GM12872 (cell line): ENCODE data around the gene CAPZA1.

ENCODE experiments used
- TF ChIP-seq, protein P1 (sequence below): IDR thresholded peaks from 3 replicates; pipeline ENCODE4 v1.5.1; 2011; ENCODE audit warnings: low read depth, mild to moderate bottlenecking, low read length, moderate library complexity; ENCODE audit not compliant: insufficient read depth

Gene CAPZA1

DNA sequence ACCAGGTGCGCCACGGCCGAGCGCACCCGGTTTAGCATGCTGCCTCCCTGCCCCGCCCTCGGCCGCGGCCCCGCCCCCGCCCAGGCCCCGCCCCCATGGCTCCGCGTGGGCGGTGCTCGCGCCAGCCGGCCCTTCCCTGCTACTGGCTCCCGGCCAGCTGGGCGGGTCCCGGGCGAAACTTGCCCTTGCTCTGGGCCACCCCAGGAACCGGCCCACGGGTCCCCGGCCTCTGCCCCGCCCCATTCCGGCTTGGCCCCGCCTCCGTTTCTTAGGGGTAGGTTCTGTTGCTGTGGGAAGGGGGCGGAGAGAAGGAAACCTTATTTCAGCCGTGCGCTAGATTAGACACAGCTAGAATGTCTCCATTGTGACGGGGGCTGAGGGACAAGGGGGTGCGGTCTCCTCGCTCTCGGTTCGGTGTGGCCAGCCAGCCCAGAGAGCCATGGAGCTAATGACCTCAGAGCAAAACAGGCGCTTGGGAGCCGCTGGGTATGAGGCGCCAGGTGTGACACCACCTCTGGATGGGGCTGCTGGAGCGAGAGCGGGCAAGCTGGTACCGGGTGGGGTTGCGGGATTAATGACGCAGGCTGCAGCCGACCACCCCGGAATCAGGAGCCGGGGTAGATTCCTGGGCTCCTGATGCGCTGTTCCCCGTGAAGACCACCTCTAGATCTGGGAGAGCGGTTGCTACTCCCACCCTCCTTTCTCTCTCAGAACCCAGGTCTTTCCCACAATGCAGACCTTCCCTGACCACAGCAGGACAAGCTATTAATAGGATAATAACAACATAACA, 95.8 kb downstream of the CAPZA1 start, which contains the start of gene PPM1J:
TSS of gene PPM1J (minus strand) at position 69 of the 790 bp plus-strand sequence. CDS start at position 38, 31 bp downstream.
- TF ChIP-seq, protein P1, sequence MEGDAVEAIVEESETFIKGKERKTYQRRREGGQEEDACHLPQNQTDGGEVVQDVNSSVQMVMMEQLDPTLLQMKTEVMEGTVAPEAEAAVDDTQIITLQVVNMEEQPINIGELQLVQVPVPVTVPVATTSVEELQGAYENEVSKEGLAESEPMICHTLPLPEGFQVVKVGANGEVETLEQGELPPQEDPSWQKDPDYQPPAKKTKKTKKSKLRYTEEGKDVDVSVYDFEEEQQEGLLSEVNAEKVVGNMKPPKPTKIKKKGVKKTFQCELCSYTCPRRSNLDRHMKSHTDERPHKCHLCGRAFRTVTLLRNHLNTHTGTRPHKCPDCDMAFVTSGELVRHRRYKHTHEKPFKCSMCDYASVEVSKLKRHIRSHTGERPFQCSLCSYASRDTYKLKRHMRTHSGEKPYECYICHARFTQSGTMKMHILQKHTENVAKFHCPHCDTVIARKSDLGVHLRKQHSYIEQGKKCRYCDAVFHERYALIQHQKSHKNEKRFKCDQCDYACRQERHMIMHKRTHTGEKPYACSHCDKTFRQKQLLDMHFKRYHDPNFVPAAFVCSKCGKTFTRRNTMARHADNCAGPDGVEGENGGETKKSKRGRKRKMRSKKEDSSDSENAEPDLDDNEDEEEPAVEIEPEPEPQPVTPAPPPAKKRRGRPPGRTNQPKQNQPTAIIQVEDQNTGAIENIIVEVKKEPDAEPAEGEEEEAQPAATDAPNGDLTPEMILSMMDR: no peak

DNA sequence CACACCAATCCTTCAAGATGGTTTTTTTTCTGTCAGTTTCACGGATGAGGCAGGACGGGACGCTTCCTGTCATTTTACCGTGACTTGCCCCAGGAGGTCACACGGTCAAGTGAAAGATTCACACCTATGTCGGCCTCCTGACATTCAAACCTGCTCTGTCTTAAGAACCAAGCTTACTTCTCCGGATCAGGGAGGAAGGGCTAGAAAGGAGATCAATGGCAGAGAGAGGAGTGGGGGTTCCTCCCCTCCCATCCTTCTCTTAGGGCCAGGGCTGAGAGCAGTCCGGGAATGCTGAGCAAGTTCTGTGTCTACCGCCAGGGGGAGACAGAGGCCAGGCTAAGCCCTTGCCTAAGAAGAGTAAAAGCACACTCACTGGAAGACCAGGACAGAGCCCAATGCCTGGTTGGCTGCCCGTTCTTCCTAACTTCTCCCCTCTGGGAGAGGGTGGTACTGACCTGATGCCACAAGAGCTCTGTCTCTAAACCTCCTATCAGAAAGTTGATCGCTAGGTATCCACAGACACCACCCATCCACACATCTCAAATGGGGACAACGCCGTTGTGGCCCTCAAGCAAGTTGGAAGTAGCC, 96.6 kb downstream of the CAPZA1 start:
- TF ChIP-seq, protein P1: peak; percentile 99

DNA sequence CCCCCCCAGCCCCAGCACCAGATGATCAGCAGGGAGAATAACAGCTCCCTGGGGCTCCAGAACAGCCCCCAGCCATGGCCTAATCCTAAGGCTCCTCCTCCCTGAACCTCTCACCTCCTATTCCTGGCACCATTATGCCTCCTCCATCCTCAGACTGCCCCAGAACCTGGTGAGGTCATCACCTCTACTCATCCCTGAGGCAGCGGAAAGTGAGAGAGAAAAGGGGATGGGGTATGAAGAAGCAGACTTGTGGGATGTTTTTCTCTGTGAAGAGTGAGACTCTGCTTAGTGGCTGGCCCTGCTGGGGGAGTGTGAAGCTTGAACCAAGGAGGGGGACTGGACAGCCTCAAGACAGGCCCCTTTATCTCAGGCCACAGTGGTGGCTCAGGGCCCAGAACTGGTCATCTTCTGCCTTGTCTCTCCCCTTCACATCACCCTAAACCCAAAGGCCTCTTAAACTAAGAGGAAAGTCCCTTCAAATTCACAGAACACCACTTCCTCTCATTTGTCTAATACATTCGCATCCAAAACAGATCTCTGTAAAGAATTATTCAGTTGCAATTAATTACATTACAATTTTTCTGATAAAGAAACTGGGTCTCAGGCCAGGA, 97.7 kb downstream of the CAPZA1 start:
- TF ChIP-seq, protein P1: no peak

DNA sequence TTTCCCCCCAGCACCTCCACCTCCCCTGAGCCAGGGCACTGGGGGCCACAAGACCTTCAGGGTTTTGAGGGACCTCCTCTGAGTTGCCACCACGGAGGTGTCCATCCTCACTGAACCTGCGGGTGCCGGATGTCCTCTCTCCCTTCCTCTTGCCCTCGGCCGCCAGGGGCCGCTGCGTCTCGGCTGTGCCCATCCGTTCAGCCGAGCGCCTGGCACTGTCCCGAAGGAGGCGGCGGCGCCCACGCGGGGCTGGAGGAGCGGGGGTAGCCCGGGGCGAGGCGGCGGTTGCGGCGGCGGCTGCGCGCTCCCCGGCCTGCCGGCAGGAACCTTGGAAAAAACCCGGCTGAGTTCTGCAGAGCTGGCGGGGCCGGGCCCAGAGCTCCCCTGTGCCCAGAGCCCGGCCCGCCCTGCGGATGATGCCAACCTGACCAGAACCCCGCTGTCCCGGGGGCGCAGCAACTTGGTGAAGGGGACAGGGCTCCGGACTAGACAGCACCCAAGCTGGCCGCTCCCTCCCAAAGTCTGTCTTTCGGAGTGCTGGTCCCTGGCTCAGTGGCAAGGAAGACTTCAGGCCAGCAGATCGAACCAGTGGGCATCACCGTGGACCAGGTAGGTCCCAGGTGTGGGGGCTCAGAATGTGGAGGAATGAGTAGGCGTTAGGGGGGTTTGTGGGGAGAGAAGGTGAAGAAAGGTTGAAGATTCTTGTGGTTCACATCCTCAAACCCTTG, 99.2 kb downstream of the CAPZA1 start:
- TF ChIP-seq, protein P1: peak; percentile 93

- TF ChIP-seq, protein P1: no peak
These were observed 100.1 kb downstream of the CAPZA1 start for GRCh38 chr1:112719706-112720105.

DNA sequence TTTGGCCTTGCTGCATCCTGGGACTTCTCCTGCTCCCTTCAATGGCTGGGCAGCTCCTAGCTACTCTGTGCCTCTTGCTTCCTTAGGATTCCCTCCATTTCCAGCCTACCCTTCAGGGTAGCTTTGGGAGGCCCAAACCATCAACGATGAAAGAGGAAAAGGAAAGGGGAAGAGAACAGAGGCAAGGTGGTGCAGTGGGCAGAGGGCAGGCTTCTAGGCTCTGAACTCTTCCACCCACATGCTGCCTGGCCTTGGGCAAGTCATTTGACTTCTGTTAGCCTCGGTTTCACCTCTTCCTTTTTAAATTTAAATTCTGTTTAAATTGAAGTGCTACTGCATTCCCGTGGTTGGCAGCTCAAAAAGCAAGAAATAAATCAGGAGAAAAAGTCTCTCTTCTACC, 101.2 kb downstream of the CAPZA1 start:
- TF ChIP-seq, protein P1: no peak
